H1 (cell line): Measurements from ENCODE around the gene AGER. TPM values are rescaled to one million over a fixed set of nuclear protein-coding genes. Genes with fewer than 3 reads are reported as not detected.
"Not testable (repeated sequence)": the region's sequence is repeated elsewhere in the genome, so short reads cannot be mapped to it uniquely, and the experiment has no call there.

Experiments used
- CTCF ChIA-PET: fragments of 300-600 bp; sonication (Branson Sonifier 250); formaldehyde crosslinking; loops from one replicate; lab custom pipeline; 2021; ENCODE audit not compliant: partially characterized antibody; lab: Charles Lee
- POLR2A ChIA-PET: fragments of 300-600 bp; sonication (Branson Sonifier 250); formaldehyde crosslinking; loops from one replicate; lab custom pipeline; 2021; ENCODE audit warnings: inconsistent platforms; ENCODE audit not compliant: partially characterized antibody; lab: Charles Lee
- DNase-seq, 2 experiments: peaks; one replicate each; pipeline versions ENCODE4 v3.0.0 to v3.0.0-alpha.2; 2010 to 2022; ENCODE audit warnings: low spot score in 2 of 2, low read depth in 1 of 2, mixed read lengths in 1 of 2
- FAIRE-seq: peaks from 2 replicates; lab custom pipeline; 2011; peaks lifted over from hg19 to GRCh38; lab: Jason Lieb, UNC
- H2AFZ ChIP-seq: 2 replicates; pipeline ENCODE4 v1.8.1; 2012; ENCODE audit warnings: low read length, inconsistent platforms
- H2AK5ac ChIP-seq: 2 replicates; pipeline ENCODE4 v1.6.1; 2013; ENCODE audit warnings: low read depth, low read length
- H2BK120ac ChIP-seq: replicated peaks from 2 replicates; pipeline ENCODE3; 2013; ENCODE audit warnings: low read depth, low read length, inconsistent platforms
- H2BK12ac ChIP-seq: 2 replicates; pipeline ENCODE4 v1.6.1; 2013; ENCODE audit warnings: low read depth, low read length
- H2BK15ac ChIP-seq: 2 replicates; pipeline ENCODE4 v1.6.1; 2013; ENCODE audit warnings: low read length
- H2BK20ac ChIP-seq: 2 replicates; pipeline ENCODE4 v1.6.1; 2013; ENCODE audit warnings: low read length
- H2BK5ac ChIP-seq: 2 replicates; pipeline ENCODE4 v1.6.1; 2013; ENCODE audit warnings: low read depth, low read length
- H3K14ac ChIP-seq: 2 replicates; pipeline ENCODE4 v1.6.1; 2013; ENCODE audit warnings: inconsistent platforms; ENCODE audit not compliant: insufficient read length
- H3K18ac ChIP-seq: 2 replicates; pipeline ENCODE4 v1.6.1; 2013; ENCODE audit warnings: low read length; ENCODE audit errors: extremely low read depth
- H3K23ac ChIP-seq: 2 replicates; pipeline ENCODE4 v1.6.1; 2013; ENCODE audit warnings: inconsistent platforms; ENCODE audit not compliant: insufficient read length
- H3K23me2 ChIP-seq: 2 replicates; pipeline ENCODE4 v1.6.1; 2013; ENCODE audit warnings: low read depth, low read length
- H3K27ac ChIP-seq: 2 replicates; pipeline ENCODE4 v1.6.1; 2011; ENCODE audit warnings: low read depth, low read length, inconsistent platforms
- H3K27me3 ChIP-seq, 4 experiments: replicated peaks in 1 of 4; 1 replicate in 1 of 4; 2 replicates in 3 of 4; pipeline versions ENCODE4 v1.6.1 to v1.8.1; 2011 to 2013; ENCODE audit warnings: low read length in 3 of 4, mild to moderate bottlenecking in 3 of 4, inconsistent platforms in 2 of 4, mixed read lengths in 2 of 4, moderate library complexity in 1 of 4; ENCODE audit not compliant: control insufficient read depth in 3 of 4, insufficient read depth in 3 of 4; ENCODE audit errors: extremely low read depth in 1 of 4
- H3K36me3 ChIP-seq, 4 experiments: 2 replicates each; pipeline versions ENCODE4 v1.6.1 to v1.8.1; 2011 to 2013; ENCODE audit warnings: mild to moderate bottlenecking in 4 of 4, low read length in 3 of 4, moderate library complexity in 2 of 4, control low read depth in 1 of 4, inconsistent platforms in 1 of 4; ENCODE audit not compliant: insufficient read depth in 4 of 4, control insufficient read depth in 2 of 4
- H3K4ac ChIP-seq: replicated peaks from 2 replicates; pipeline ENCODE3; 2013; ENCODE audit warnings: low read length, low read depth, mixed read lengths, inconsistent platforms; ENCODE audit not compliant: insufficient read length
- H3K4me1 ChIP-seq, 4 experiments: replicated peaks in 1 of 4; 1 replicate in 1 of 4; 2 replicates in 3 of 4; pipeline versions ENCODE4 v1.6.1 to v1.8.1; 2011 to 2013; ENCODE audit warnings: low read length in 3 of 4, inconsistent platforms in 2 of 4, mixed read lengths in 1 of 4; ENCODE audit not compliant: insufficient read depth in 4 of 4, control insufficient read depth in 3 of 4
- H3K4me2 ChIP-seq, 2 experiments: 2 replicates each; pipeline versions ENCODE4 v1.6.1 to v1.8.1; 2011 to 2013; ENCODE audit warnings: low read depth in 2 of 2, low read length in 2 of 2, control low read depth in 1 of 2, inconsistent platforms in 1 of 2, mild to moderate bottlenecking in 1 of 2; ENCODE audit not compliant: insufficient read depth in 1 of 2
- H3K4me3 ChIP-seq, 4 experiments: fragments of 200-600, 300-600 bp in 1 of 4; sonication (generic), shearing (Covaris generic), sonication (Bioruptor Twin) in 1 of 4; 2 replicates each; pipeline versions ENCODE4 v1.5.1 to v1.8.1; 2011 to 2016; ENCODE audit warnings: low read length in 4 of 4, low read depth in 3 of 4, control low read depth in 2 of 4, inconsistent platforms in 2 of 4, mild to moderate bottlenecking in 2 of 4, mixed read lengths in 1 of 4, moderate library complexity in 1 of 4; ENCODE audit not compliant: insufficient read depth in 2 of 4; ENCODE audit errors: extremely low read depth in 1 of 4
- H3K56ac ChIP-seq: replicated peaks from 2 replicates; pipeline ENCODE3; 2013; ENCODE audit warnings: low read depth, mild to moderate bottlenecking, mixed read lengths, low read length, inconsistent platforms; ENCODE audit not compliant: insufficient read length
- H3K79me1 ChIP-seq: 2 replicates; pipeline ENCODE4 v1.6.1; 2013; ENCODE audit warnings: low read depth, low read length, control low read depth
- H3K79me2 ChIP-seq, 2 experiments: 2 replicates each; pipeline versions ENCODE4 v1.6.1 to v1.8.1; 2012 to 2013; ENCODE audit warnings: low read length in 2 of 2, mild to moderate bottlenecking in 2 of 2, inconsistent platforms in 1 of 2; ENCODE audit not compliant: insufficient read depth in 2 of 2, control insufficient read depth in 1 of 2
- H3K9ac ChIP-seq, 4 experiments: replicated peaks in 1 of 4; 1 replicate in 1 of 4; 2 replicates in 3 of 4; pipeline versions ENCODE4 v1.6.1 to v1.8.1; 2011 to 2013; ENCODE audit warnings: low read depth in 3 of 4, low read length in 3 of 4, control low read depth in 2 of 4, mild to moderate bottlenecking in 2 of 4, moderate library complexity in 2 of 4, inconsistent platforms in 1 of 4; ENCODE audit errors: extremely low read depth in 1 of 4
- H3K9me3 ChIP-seq, 2 experiments: 2 replicates each; pipeline versions ENCODE4 v1.6.1 to v1.8.1; 2012 to 2013; ENCODE audit warnings: mild to moderate bottlenecking in 2 of 2, moderate library complexity in 2 of 2, control low read depth in 1 of 2, inconsistent platforms in 1 of 2, low read depth in 1 of 2, low read length in 1 of 2, mixed read lengths in 1 of 2; ENCODE audit not compliant: insufficient read depth in 2 of 2
- H4K20me1 ChIP-seq, 2 experiments: replicated peaks in 1 of 2; 2 replicates each; pipeline versions ENCODE3 to v1.8.1; 2011 to 2013; ENCODE audit warnings: inconsistent platforms in 2 of 2, low read length in 2 of 2, mild to moderate bottlenecking in 1 of 2; ENCODE audit not compliant: insufficient read depth in 2 of 2, control insufficient read depth in 1 of 2
- H4K5ac ChIP-seq: 2 replicates; pipeline ENCODE4 v1.6.1; 2013; ENCODE audit warnings: low read length, low read depth, mixed read lengths, inconsistent platforms; ENCODE audit not compliant: insufficient read length
- H4K8ac ChIP-seq: 2 replicates; pipeline ENCODE4 v1.8.0; 2013; ENCODE audit warnings: mild to moderate bottlenecking, moderate library complexity, low read length, inconsistent platforms; ENCODE audit not compliant: insufficient read depth; ENCODE audit errors: extremely low read depth
- H4K91ac ChIP-seq: replicated peaks from 2 replicates; pipeline ENCODE3; 2013; ENCODE audit warnings: low read length, mixed read lengths, inconsistent platforms; ENCODE audit not compliant: insufficient read length
- CHD1 ChIP-seq: IDR thresholded peaks from 2 replicates; pipeline ENCODE4 v1.6.1; 2012; ENCODE audit warnings: low read depth, low read length, improper control_type of control experiment
- CHD2 ChIP-seq: IDR thresholded peaks from 2 replicates; pipeline ENCODE4 v1.6.1; 2012; ENCODE audit warnings: low read length, improper control_type of control experiment
- CTBP2 ChIP-seq: IDR thresholded peaks from 2 replicates; pipeline ENCODE4 v1.7.0; 2011; ENCODE audit warnings: borderline replicate concordance, mild to moderate bottlenecking, moderate library complexity, mixed read lengths, low read length; ENCODE audit not compliant: insufficient read depth, insufficient read length
- FOSL1 ChIP-seq: IDR thresholded peaks from 2 replicates; pipeline ENCODE4 v1.6.1; 2011; ENCODE audit warnings: mild to moderate bottlenecking, low read depth, low read length, moderate library complexity; ENCODE audit not compliant: insufficient read depth
- GTF2F1 ChIP-seq: IDR thresholded peaks from 2 replicates; pipeline ENCODE4 v1.6.1; 2012; ENCODE audit warnings: low read depth, low read length, improper control_type of control experiment, borderline replicate concordance
- KDM5A ChIP-seq: fragments of 200-600 bp; IDR thresholded peaks from 2 replicates; pipeline ENCODE4 v1.7.1; 2012; ENCODE audit warnings: mild to moderate bottlenecking, low read length, inconsistent platforms, mixed read lengths
- MAFK ChIP-seq: IDR thresholded peaks from 2 replicates; pipeline ENCODE4 v1.6.1; 2012; ENCODE audit warnings: low read depth, mild to moderate bottlenecking, improper control_type of control experiment, low read length
- RNF2 ChIP-seq: fragments of 200-900, 300-1000 bp; sonication (generic); IDR thresholded peaks from 2 replicates; pipeline ENCODE4 v1.7.1; 2016; ENCODE audit warnings: borderline replicate concordance, low read depth, mild to moderate bottlenecking, antibody characterized with exemption, low read length; ENCODE audit not compliant: poor library complexity, severe bottlenecking; ENCODE audit errors: missing control alignments
- SP1 ChIP-seq: IDR thresholded peaks from 2 replicates; pipeline ENCODE4 v1.6.1; 2011; ENCODE audit warnings: low read depth, low read length
- WGBS, 2 experiments: shearing (Covaris generic) in 1 of 2; methylation state at CpG; one replicate each; pipeline versions ENCODE4 v1.1.6 to v1.1.7; 2013 to 2015; ENCODE audit warnings: low lambda C conversion rate in 2 of 2, mixed read lengths in 2 of 2, inconsistent platforms in 1 of 2, low coverage in 1 of 2, missing lambda C conversion rate in 1 of 2; ENCODE audit not compliant: insufficient replicate concordance in 2 of 2, insufficient coverage in 1 of 2, insufficient read length in 1 of 2; ENCODE audit errors: extremely low coverage in 1 of 2, missing lambda C conversion rate in 1 of 2; 5-methylcytosine and 5-hydroxymethylcytosine counted together
- polyA plus RNA-seq, 7 experiments: library from polyadenylated mRNA; depleted of rRNA in 3 of 7; stranded (reverse) in 5 of 7; unstranded in 2 of 7; fragments of >200 nt in 5 of 7; fragments of 200-250 nt in 2 of 7; gene quantifications; 1 replicate in 5 of 7; 2 replicates in 1 of 7; 4 replicates in 1 of 7; pipeline versions ENCODE4 v1.2.1 to v1.2.3, GENCODE V29; 2011 to 2013; ENCODE audit warnings: missing spikeins in 2 of 7, mixed read lengths in 2 of 7
- total RNA-seq: library from RNA; stranded (reverse); fragmentation: NEBNext Ultra II Directional; extraction: Animal tissue kit (Norgen Biotek cat#: 25700); gene quantifications from 2 replicates; pipeline ENCODE4 v1.2.1, GENCODE V29; 2021

Gene AGER
- total and polyA plus RNA-seq, 2 of the 8 experiments (the other 6 are each of a cell fraction or from before 2014, with no cell fraction given) = 3.8 to 10.9 TPM

- TF ChIP-seq FOSL1 = no peak
- TF ChIP-seq GTF2F1 = no peak
- TF ChIP-seq MAFK = no peak
- TF ChIP-seq CHD2 = no peak
- TF ChIP-seq CTBP2 = no peak
- TF ChIP-seq CHD1 = no peak
- no peak for TF ChIP-seq KDM5A
- no peak for TF ChIP-seq RNF2
- no peak for TF ChIP-seq SP1
These were observed 28.2 kb upstream of the AGER start (continued) for GRCh38 chr6:32212076-32212760.

- H3K23ac ChIP-seq, H3K9me3 ChIP-seq, H4K20me1 ChIP-seq, H4K91ac ChIP-seq, H3K4me3 ChIP-seq, H2BK15ac ChIP-seq, DNase-seq, H4K8ac ChIP-seq, H3K27me3 ChIP-seq, H3K79me2 ChIP-seq, FAIRE-seq, H3K27ac ChIP-seq, H3K9ac ChIP-seq, H2BK12ac ChIP-seq, CTCF ChIA-PET, H3K14ac ChIP-seq, H4K5ac ChIP-seq, H3K23me2 ChIP-seq, H2BK5ac ChIP-seq, H2BK20ac ChIP-seq, H3K4ac ChIP-seq, H3K18ac ChIP-seq, H3K36me3 ChIP-seq, H2AFZ ChIP-seq, H2BK120ac ChIP-seq, H2AK5ac ChIP-seq, H3K56ac ChIP-seq, H3K4me1 ChIP-seq, H3K4me2 ChIP-seq, H3K79me1 ChIP-seq, POLR2A ChIA-PET: not testable (repeated sequence)
- WGBS, 2 experiments = 84% methylated on average over 4 of the region's 4 CpGs; no CpG with 5 or more reads in 1 of the 2 experiments
These were observed 27.4 kb upstream of the AGER start for GRCh38 chr6:32211432-32211831.
